Middle frontal gyrus (tissue), 1 donor: ENCODE data around the gene NR1H3.

Experiments
- DNase-seq: peaks from one replicate; pipeline ENCODE4 v3.0.0-alpha.2; 2015; ENCODE audit warnings: low spot score; ENCODE audit errors: extremely low spot score

Gene NR1H3

DNA sequence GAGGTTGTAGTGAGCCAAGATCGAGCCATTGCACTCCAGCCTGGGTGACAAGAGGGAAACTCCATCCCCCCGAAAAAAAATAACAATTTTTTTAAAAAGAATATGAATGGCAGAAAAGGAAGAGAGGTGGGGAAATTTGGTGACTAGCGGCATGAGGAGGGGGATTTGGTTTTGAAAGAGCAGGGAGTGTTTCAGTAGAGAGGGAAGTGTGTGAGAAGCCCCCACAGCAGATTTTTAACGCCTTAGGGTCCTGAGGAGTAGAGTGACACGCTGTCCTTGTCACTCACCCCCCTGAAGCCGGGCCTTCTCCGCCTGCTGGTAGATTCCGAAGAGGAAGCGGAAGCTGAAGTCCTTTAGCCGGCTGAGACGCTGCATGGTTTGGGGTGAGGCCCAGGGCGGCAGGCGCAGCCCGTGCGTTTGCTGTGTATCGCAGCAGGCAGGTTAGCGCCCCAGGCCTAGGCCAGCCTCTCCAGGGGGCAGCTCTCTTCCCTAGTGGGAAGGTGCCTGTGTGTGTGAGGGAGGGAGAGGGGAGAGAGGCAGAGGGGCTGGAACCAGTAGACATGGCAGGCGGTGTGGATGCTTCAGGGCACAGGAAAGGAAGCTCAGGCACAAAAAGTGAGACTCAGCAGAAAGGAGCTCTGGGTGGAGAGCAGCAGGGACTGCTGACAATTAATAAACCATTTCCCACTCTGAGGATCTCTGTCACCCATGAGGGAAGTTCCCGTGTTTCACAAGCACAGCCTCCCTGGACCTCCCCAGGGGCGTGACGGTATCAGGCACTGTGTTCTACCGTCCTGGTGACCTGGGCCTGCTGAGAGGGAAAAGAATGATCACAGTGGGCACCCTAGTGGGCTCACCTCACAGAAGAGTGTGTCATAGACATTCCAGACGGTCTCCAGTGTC lies 13.1 kb upstream of the NR1H3 start:
- DNase-seq, result no peak

DNA sequence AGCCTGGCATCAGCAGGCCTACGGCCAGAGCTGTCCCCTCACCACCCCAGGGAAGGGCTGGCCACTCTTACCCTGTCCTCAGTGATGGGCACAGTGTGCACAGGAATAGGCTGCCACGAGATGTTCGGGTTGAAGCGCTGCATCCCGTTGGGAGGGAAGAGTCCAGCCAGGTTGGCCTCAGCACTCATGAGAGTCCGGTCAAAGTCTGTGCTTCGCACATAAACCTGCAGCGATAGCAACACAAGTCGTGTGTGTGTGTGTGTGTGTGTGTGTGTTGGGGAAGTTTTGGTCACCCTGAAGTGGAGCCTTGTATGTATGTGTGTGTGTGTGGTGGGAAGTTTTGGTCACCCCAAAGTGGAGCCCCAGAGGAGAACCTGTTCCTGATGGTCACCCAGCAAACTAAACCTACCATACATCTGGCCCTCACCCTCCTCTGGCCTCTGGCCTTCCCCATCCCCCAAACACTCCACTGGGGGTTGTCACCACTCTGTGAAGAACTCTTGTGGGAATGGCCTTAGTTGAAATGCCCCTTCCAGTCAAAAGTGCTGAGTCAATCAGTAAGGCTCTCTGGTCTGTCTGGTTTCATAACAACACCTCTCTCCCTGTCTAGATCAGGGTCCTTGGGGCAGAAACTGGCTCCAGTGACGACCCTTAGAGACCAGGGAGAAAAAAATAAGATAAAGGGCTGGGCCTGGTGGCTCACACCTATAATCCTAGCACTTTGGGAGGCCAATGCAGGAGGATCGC lies 12.0 kb upstream of the NR1H3 start:
- no peak for DNase-seq

DNA sequence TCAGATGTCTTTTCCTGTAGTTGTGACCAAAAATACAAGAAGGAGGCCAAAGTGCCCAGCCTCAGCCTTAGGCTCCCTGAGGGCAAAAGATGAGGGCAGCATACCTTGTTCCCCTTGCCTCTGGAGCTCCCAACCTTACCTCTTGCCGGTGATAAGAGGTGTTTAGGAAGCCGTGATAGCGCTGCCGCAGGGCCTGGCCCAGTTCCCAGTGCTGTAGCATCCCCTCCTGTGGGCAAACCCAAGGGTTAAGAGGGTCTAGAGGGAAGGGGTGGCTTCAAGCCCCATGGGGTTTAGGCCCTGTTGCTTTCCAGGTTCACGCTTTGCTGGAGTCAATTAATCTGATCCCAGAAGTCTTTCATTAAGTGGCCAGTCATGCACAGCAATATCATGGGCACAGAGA lies 10.3 kb upstream of the NR1H3 start:
- no peak for DNase-seq

DNA sequence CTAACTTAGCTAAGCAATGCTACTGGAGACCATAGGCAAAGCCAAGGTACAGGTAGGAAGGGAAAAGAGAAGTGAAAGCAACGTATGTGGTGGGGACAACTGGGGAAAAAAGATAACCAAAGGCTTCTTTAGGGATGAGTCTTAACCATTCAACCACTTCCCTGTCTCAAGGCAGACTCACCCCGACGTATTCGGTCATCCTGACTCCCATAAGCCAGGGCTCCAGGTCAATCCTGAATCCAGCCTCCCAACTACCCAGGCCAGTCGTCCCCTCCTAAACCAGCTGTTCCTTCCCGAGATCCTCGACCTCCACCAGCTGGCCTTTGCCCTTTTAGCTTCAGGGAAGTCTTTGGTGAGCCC lies 9.5 kb upstream of the NR1H3 start:
- no peak for DNase-seq

DNA sequence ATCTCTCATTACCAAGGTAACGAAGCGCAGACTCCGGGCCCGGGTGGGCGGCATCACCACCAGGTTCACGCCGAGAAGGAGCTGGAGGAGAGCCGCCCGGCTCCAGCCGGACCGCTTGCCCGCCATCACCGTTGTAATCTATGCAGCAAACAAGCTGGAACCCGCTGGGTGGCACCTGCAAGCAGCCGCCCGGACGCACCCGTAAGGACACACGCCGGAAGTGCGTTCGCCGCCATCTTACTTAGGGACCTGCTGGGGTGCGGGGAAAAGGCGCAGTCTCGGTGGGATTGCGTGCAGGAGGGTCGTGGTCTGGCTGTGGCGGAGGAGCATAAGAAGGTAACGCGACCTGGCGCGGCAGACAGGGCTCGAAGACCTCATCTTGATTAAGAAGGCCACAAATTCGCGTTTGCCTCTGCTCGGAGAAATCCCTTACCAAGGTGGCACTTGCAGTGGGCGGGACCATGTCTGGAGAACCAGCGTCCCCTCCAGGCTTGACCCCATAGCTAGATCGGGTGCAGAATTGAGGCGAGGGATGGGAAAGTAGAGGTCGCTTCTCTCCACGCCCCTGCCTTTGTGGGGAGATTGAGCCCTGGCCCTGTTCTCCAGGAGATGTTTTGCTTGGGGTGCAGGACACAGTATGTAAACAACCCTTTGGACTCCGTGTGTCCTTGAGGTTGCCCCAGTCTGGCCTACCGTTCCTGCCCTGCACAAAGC lies 9.0 kb upstream of the NR1H3 start, which contains the start of gene ACP2:
TSS of gene ACP2 (minus strand) at position 151 of the 714 bp plus-strand sequence. CDS start at position 126, 25 bp downstream.
- DNase-seq, result peak; percentile 75

DNA sequence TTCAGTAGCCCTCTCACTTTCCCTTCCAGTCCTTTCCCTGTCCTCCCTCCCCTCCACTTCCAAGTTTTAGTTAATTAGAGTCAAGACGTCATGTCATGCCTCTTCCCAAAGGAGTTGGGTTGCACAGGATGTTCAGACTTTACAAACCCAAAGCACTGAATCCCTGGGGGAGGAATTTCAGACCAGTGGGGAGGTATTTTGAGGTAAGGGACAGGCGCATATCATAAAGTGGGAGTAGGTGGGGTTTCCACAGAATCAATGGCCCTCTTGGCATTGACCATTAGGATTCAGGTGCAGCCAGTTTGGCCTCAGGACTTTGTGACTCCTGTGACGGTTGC lies 8.4 kb upstream of the NR1H3 start:
- DNase-seq, result no peak

DNA sequence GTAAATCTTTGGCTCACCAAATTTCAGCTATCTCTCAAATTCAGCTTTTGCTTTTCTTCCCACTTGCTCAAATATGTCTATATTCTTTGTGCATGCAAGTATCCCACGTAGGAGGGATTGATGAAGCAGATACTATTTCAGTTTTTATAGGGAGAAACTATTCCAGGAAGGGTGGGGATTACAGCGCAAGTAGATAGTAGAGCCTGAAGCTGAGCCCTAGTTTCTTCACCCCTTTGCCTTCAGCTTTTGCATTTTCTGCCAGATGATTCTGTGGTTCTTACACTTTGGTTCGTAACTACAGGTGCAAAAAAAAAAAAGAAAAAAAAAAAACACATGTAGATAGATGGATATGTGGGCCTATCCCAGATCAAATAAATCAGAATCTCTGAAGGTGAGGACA lies 6.0 kb upstream of the NR1H3 start:
- no peak for DNase-seq

DNA sequence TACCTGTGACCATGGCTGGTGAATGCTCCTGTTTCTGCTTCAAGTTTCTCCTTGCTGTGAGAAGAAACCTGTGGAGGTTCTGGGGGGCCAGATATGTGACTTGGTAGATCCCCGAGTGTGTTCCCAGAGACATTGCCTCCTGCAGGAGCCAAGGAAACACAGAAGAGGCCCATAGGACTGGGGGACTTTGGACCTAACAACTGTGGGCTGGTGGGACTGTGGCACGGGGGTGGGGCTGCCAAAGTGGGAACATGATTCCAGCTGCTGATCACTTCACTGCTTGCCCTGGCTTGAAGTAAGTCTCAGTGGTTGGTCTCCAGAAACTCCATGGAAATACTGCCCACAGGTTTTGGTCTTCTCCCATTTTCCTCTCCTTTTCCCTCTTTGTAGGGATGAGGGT lies 4.1 kb upstream of the NR1H3 start:
- no peak for DNase-seq

DNA sequence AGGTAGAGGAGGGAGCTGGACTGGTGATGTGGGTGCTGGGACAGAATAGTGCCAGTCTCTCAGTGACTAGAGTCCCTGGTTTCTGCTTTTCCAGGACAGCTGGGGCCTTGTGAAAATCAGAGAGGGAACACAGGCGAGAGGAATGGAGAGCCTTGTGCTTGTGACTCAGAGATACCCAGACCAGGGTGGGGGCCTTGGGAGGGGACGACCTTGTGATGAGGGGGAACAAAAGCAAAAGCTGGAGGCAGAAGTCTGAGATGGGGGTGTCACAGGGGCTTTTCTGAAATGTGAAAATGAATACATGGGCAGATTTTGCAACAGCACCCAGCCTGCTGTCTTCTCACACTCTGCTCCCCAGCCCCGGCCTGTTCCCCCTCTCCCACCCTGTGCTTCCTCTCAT lies 3.4 kb upstream of the NR1H3 start:
- no peak for DNase-seq

DNA sequence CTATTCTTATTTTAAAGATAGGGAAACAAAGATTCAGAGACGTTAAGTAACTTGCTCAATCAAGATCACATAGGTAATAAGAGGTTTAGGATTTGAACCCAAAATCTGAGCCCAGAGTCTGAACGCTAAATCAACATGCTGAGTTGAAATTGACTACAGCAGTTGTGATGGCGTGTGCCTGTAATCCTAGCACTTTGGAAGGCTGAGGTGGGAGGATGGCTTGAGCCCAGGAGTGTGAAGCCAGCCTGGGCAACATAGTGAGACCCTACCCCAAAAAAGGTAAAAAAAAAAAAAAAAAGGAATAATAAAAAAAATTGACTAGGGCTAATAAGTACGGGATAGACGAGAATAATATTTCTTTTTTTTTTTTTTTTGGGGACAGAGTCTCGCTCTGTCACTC lies 1.4 kb upstream of the NR1H3 start:
- DNase-seq, result no peak

DNA sequence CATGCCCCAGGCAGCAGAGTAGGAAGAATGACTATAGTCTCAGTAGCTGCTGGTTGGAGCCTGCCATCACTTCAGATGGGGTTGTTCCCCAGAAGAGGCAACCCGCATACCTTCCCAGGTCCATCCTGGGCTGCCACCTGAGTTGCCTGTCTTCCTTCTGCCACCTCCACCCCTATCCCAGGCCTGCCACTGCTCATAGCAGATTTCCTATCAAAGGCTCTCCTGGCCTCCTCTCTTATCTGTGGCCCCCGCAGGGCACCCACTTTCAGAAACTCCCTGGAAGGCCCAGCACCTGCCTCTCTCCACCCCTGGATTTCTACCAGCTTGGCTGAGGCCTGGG lies 649 bp upstream of the NR1H3 start:
- no peak for DNase-seq

DNA sequence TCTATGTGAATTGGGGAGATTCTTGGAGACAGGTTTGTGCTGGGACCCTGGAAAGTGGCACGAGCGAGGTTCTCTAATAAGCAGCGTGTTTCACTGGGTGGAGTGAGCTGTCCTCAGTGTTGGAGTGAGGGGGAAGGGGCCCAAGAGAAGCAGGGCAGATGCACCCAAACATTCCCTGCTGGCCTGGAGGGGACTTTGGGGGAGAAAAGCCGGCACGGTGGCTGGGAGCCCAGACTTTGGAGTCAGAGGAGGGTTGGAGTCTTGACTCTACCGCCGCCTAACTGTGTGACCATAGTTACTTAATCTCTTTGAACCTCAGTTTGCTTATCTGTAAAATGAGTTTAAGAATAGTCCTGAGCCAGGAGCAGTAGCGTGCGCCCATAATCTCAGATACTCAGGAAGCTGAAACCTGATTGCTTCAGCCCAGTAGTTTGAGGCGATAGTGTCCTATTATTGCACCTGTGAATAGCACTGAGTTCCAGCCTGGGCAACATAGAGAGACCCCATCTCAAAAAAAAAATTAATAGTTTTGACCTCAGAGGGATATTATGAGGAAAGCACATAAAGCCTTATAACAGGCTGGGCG lies 614 bp downstream of the NR1H3 start:
- no peak for DNase-seq

DNA sequence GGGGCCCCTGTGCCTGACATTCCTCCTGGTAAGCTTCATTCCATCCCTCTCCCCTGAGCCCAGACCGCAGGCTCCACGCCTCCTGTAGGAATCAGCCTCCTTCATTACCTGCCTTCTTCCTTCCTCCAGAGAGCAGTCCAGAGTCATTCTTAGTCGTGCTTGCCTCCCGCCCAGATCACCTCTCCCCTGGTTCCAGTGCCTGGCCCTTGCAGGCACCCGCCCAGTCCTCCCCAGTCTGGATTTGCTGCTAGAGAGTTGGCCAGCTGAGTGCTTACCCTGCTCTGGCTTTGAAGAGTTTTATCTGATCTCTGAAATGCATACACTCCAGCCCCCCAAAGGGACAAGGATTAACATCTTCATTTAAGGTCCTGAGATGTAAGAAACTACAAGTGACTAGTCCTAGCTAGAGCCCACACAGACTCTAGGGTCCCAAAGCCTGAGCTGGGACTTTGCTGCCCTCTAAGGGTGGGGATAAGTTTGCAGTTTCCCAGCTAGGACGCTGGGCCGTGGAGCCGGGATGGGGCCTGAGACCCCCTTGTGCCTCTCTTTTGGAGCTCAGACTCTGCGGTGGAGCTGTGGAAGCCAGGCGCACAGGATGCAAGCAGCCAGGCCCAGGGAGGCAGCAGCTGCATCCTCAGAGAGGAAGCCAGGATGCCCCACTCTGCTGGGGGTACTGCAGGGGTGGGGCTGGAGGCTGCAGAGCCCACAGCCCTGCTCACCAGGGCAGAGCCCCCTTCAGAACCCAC lies 1.6 kb downstream of the NR1H3 start:
- no peak for DNase-seq

DNA sequence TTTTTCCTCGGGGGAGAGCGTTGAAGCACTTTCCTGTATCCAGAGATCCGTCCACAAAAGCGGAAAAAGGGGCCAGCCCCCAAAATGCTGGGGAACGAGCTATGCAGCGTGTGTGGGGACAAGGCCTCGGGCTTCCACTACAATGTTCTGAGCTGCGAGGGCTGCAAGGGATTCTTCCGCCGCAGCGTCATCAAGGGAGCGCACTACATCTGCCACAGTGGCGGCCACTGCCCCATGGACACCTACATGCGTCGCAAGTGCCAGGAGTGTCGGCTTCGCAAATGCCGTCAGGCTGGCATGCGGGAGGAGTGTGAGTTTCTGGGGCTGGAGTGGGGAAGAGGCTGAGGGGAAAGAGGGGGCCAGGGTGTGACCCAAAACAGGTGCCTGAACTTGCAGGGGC lies 2.6 kb downstream of the NR1H3 start:
- DNase-seq, result no peak

DNA sequence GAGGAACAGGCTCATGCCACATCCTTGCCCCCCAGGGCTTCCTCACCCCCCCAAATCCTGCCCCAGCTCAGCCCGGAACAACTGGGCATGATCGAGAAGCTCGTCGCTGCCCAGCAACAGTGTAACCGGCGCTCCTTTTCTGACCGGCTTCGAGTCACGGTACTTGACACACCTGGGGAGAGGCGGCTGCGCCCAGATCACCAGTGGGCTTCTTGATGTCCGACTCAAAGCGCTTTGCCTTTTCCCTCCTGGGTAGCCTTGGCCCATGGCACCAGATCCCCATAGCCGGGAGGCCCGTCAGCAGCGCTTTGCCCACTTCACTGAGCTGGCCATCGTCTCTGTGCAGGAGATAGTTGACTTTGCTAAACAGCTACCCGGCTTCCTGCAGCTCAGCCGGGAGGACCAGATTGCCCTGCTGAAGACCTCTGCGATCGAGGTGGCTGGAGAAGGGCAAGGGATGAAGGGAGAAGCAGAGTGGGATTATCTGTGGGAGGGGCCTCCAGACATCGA lies 3.5 kb downstream of the NR1H3 start:
- no peak for DNase-seq

DNA sequence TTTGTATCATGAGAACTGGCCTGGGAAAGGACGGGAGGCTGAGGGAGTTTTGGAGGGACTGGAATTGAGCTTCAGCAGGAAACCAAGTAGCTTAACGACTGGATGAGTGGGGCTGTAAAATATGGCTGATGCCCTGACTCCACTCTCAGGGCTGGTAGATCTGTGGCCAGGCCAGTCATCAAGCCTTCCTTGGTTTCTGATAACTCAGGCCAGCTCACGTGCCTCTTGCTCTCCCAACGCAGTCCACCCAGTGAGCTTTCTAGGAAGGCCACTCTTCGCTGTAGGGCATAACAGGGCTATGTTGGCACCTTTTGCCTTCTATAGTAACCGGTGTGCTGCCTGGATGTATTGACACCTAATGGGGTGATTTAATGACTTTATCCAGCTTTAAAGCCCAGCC lies 6.3 kb downstream of the NR1H3 start:
- no peak for DNase-seq

DNA sequence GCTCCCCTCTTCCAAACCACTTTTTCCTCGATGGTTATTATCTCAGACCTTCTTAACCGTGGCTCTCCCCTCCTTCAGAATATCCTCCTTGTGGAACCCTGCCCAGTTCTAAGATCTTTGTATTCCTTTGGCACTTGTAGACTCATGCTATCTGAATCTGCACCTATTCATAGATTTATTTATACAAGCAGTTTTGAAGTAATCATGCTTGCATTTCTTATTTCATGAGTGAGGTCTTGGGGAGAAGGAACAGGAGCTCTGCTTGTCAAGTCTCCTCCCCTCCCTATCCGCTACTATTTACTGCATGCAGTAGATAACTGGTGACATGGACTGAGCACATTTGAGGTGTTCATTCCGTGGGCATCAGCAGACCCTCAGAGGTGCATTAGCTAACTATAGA lies 6.7 kb downstream of the NR1H3 start:
- no peak for DNase-seq

DNA sequence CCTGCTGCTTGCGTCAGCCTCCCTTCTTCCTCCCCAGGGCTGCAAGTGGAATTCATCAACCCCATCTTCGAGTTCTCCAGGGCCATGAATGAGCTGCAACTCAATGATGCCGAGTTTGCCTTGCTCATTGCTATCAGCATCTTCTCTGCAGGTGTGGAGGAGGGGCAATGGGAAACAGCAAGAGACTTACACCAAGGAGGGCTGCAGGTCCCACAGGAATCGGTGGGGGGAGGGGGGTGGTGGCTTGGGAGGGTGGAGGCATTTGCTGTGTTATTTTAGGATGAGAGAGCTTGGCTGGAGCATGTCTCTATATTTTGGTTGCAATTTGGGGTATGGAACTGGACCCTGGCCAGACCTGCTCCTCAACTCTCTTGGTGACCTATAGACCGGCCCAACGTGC lies 10.1 kb downstream of the NR1H3 start:
- no peak for DNase-seq

DNA sequence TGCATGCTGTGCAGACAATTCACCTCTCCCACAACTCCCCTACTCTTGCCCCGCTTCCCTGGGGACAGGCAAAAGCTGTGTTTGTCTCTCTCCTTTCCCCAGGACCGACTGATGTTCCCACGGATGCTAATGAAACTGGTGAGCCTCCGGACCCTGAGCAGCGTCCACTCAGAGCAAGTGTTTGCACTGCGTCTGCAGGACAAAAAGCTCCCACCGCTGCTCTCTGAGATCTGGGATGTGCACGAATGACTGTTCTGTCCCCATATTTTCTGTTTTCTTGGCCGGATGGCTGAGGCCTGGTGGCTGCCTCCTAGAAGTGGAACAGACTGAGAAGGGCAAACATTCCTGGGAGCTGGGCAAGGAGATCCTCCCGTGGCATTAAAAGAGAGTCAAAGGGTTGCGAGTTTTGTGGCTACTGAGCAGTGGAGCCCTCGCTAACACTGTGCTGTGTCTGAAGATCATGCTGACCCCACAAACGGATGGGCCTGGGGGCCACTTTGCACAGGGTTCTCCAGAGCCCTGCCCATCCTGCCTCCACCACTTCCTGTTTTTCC lies 10.7 kb downstream of the NR1H3 start:
- no peak for DNase-seq

DNA sequence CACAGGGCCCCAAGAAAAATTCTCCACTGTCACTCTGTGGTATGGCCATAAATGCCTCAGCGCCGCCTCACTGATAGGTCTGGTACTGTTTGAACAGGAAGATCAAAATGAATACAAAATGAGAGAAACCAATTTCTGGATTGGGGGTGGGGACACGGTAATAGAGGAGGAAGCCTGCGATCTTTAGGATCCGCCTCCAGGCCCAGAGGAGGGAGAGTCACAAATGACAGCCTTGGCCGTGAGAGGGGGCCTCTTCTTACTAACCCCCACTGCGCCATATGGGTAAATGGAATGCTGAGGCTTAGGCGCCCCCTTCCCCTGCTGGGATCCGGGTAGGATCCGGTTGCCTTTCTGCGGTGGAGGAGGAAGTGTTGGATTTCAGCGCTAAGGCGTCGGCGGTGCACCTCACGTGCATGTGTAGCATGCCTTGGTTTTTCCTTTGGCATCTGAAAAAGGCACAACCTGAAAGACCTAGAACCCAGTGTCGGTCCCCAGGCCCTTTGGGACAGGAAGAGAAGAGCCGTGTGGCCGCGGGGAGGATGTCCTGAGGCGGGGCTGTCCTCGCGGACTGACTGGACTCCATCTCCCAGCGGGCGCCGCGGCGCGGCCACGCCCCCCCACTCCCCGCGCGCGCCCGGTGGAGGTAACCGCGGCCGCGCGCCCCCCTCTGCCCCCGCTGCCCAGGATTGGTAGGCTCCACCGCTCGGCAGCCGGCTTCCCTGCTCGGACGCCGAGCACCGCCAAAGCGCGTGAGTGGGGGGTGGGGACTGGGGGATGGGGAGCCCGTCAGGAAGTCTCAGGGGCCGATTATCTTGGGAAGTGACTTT lies 11.4 kb downstream of the NR1H3 start:
- DNase-seq, result peak; percentile 77
